Aorta (tissue), 5 donors: Measurements from ENCODE around the gene HSD17B12. TPM values are rescaled to one million over a fixed set of nuclear protein-coding genes. Genes with fewer than 3 reads are reported as not detected.

Source experiments
- ATAC-seq: fragments of 200-7000 bp; cut with Tn5 transposase; one replicate; pipeline ENCODE4 v1.9.1; 2022; ENCODE audit warnings: moderate library complexity; ENCODE audit not compliant: low FRiP score
- DNase-seq, 2 donors: peaks; one replicate each; pipeline ENCODE4 v3.0.0-alpha.2; 2020
- H3K27ac ChIP-seq, 2 donors: one replicate each; pipeline ENCODE4 v1.5.1; 2013; ENCODE audit warnings: low read length in 2 of 2, mild to moderate bottlenecking in 2 of 2, moderate library complexity in 2 of 2, control low read depth in 1 of 2, inconsistent platforms in 1 of 2, low read depth in 1 of 2
- H3K27me3 ChIP-seq, 2 donors: one replicate each; pipeline ENCODE4 v1.6.1; 2013; ENCODE audit warnings: control low read depth in 1 of 2, low read length in 1 of 2, mild to moderate bottlenecking in 1 of 2, moderate library complexity in 1 of 2; ENCODE audit not compliant: insufficient read depth in 2 of 2, control insufficient read depth in 1 of 2
- H3K36me3 ChIP-seq, 2 donors: one replicate each; pipeline ENCODE4 v1.6.1; 2013; ENCODE audit warnings: control low read depth in 1 of 2, low read length in 1 of 2, mild to moderate bottlenecking in 1 of 2; ENCODE audit not compliant: insufficient read depth in 2 of 2, control insufficient read depth in 1 of 2
- H3K4me1 ChIP-seq, 2 donors: one replicate each; pipeline ENCODE4 v1.6.1; 2013; ENCODE audit warnings: low read length in 2 of 2, control low read depth in 1 of 2, mild to moderate bottlenecking in 1 of 2, moderate library complexity in 1 of 2; ENCODE audit not compliant: insufficient read depth in 2 of 2, control insufficient read depth in 1 of 2
- H3K4me3 ChIP-seq, 2 donors: one replicate each; pipeline ENCODE4 v1.5.1; 2013; ENCODE audit warnings: low read length in 2 of 2, control low read depth in 1 of 2, mild to moderate bottlenecking in 1 of 2
- H3K9me3 ChIP-seq: one replicate; pipeline ENCODE4 v1.6.1; 2013; ENCODE audit warnings: mild to moderate bottlenecking, low read length; ENCODE audit not compliant: control insufficient read depth
- WGBS, 2 donors: extraction: QIAGEN DNeasy Blood & Tissue Kit; methylation state at CpG; one replicate each; pipeline ENCODE4 v1.1.7; 2013; 5-methylcytosine and 5-hydroxymethylcytosine counted together
- intact Hi-C, 2 donors: fragments of 100-400 bp; cut with DNase I; formaldehyde crosslinking; loops; one replicate each; pipeline versions ENCODE4 v1.14.2 to v1.15.0; 2022
- polyA plus RNA-seq, 2 donors: library from polyadenylated mRNA; stranded (reverse); fragments of 200-250 nt; gene quantifications; one replicate each; pipeline ENCODE4 v1.2.3, GENCODE V29; 2013
- total RNA-seq, 2 donors: library from RNA; stranded (reverse); fragmentation: NEBNext Ultra II Directional; extraction: Animal tissue kit (Norgen Biotek cat#: 25700); gene quantifications; one replicate each; pipeline ENCODE4 v1.2.1, GENCODE V29; 2021
- donor health status: healthy with polysubstance abuse.
- donor health status: Bipolar disorder and iron deficiency.
- donor health status: DM: no; HTN: no; CAD: no.
- donor health status: DM: no; HTN: no; CAD: no.
- donor health status: DM: yes; HTN: yes; CAD: no.

HSD17B12 gene
- total and polyA plus RNA-seq, 4 donors: 62.2 to 108 (median 87.3) TPM

- intact Hi-C loops: no loop called here
- H3K36me3 ChIP-seq: no peaks in the 10 kb centered on the region
- no peak overlapping the region for H3K27ac ChIP-seq
- no peaks in the 10 kb centered on the region for H3K4me1 ChIP-seq
- ATAC-seq (no peak), DNase-seq (no peak)
- H3K4me3 ChIP-seq: no peak overlapping the region
- WGBS, 2 donors: 84% methylated on average over 2 of the region's 2 CpGs
- no peaks in the 10 kb centered on the region for H3K27me3 ChIP-seq
- no peaks in the 10 kb centered on the region for H3K9me3 ChIP-seq
These were observed 180.6 kb downstream of the HSD17B12 start for GRCh38 chr11:43861141-43861540.

GRCh38 chr11:43866520-43866919 lies 186.0 kb downstream of the HSD17B12 start:
- no peak for ATAC-seq
- H3K36me3 ChIP-seq: no peaks in the 10 kb centered on the region
- no peak overlapping the region for H3K27ac ChIP-seq
- WGBS, 2 donors: 43 to 56% methylated on average over 2 of the region's 2 CpGs
- no peaks in the 10 kb centered on the region for H3K9me3 ChIP-seq
- H3K4me3 ChIP-seq: no peak overlapping the region
- intact Hi-C loops: no loop called here
- DNase-seq: no peak
- no peaks in the 10 kb centered on the region for H3K4me1 ChIP-seq
- no peaks in the 10 kb centered on the region for H3K27me3 ChIP-seq

DNA sequence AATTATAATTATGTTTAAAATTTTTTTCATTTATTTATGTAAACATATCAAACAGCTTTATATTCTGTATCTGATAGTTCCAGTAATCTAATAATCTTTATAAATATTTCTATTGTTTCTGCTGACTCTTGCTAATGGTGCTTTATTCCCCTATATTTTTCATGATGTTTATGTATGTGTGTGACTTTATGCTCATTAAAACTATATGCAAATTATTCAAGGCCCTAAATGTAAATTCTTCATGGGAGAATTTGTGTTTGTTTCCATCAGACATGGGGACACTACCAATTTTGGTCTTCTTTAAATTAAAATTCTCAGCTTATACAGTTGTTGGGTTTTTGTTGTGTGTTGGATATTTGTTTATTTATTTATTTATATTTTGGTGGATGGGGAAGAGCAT lies 186.4 kb downstream of the HSD17B12 start:
- ATAC-seq: no peak
- no peaks in the 10 kb centered on the region for H3K4me1 ChIP-seq
- intact Hi-C loops: no loop called here

GRCh38 chr11:43868852-43869567 lies 188.5 kb downstream of the HSD17B12 start:
- no peak for DNase-seq
- Histone ChIP-seq H3K4me1 (no peaks in the 10 kb centered on the region), H3K4me3 (no peak overlapping the region), H3K9me3 (no peaks in the 10 kb centered on the region), H3K36me3 (no peaks in the 10 kb centered on the region), H3K27ac (no peak overlapping the region), H3K27me3 (no peaks in the 10 kb centered on the region)
- 50 to 56% methylated on average over 5 of the region's 5 CpGs for WGBS, 2 donors
- no peak for ATAC-seq
- intact Hi-C loops: no loop called here

More for the DNA sequence above, 186.4 kb downstream of the HSD17B12 start:
- no peak overlapping the region for H3K4me3 ChIP-seq
- H3K36me3 ChIP-seq: no peaks in the 10 kb centered on the region
- no peaks in the 10 kb centered on the region for H3K27me3 ChIP-seq
- no peak overlapping the region for H3K27ac ChIP-seq
- DNase-seq: no peak
- no peaks in the 10 kb centered on the region for H3K9me3 ChIP-seq

DNA sequence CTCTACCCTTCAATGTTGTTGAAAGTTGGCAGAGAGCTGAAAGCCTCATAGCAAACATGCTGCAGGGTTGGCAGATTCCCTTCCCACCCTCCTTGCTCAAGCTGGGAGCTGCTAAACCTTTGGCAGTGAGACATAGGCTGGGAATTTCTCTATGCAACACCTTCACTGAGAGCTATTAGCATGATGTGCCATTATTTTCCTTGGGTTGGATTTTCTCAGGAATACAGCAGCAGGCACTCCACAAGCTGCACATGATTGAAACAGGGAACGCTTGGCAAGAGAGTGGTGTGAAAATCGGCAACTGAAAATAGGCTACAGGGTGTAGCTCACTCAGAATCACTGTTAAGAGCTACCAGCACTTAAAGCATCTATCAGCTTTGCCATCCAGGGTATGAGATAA lies 190.5 kb downstream of the HSD17B12 start:
- Histone ChIP-seq H3K4me1 (no peaks in the 10 kb centered on the region), H3K27me3 (no peaks in the 10 kb centered on the region), H3K4me3 (no peak overlapping the region), H3K36me3 (no peaks in the 10 kb centered on the region), H3K27ac (no peak overlapping the region), H3K9me3 (no peaks in the 10 kb centered on the region)
- DNase-seq (no peak), ATAC-seq (no peak)
- intact Hi-C loops: no loop called here
- 66 to 74% methylated on average over 2 of the region's 2 CpGs for WGBS, 2 donors

GRCh38 chr11:43872995-43873394 lies 192.5 kb downstream of the HSD17B12 start:
- DNase-seq (no peak), ATAC-seq (no peak)
- Histone ChIP-seq H3K9me3 (no peaks in the 10 kb centered on the region), H3K27ac (no peak overlapping the region), H3K27me3 (no peaks in the 10 kb centered on the region), H3K4me3 (no peak overlapping the region), H3K36me3 (no peaks in the 10 kb centered on the region), H3K4me1 (no peaks in the 10 kb centered on the region)
- intact Hi-C loops: no loop called here
- WGBS, 2 donors: 69% methylated on average over 7 of the region's 7 CpGs

DNA sequence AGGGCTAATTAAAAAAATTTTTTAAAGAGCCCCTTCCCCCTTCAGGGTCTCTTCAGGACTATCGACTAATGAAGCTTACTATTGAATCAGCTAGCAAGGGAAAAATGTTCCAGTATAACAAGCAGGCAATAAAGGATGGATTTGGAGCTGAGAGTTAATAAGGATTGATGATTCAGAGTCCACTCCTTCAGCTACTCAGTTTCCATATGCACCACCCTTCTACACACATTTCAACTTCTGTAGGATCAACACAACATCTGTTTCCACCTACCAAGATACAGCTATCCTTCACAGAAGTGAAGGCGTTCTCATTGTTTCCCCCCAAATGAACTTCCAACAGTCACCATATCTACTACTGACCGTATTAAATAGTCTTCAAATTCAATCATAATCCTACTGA lies 193.5 kb downstream of the HSD17B12 start:
- Histone ChIP-seq H3K27me3 (no peaks in the 10 kb centered on the region), H3K4me1 (no peaks in the 10 kb centered on the region), H3K4me3 (no peak overlapping the region), H3K9me3 (no peaks in the 10 kb centered on the region), H3K36me3 (no peaks in the 10 kb centered on the region), H3K27ac (no peak overlapping the region)
- ATAC-seq: no peak
- DNase-seq: no peak
- intact Hi-C loops: no loop called here
- WGBS, 2 donors: 73 to 75% methylated on average over 3 of the region's 3 CpGs

GRCh38 chr11:43874738-43875137 lies 194.2 kb downstream of the HSD17B12 start:
- Histone ChIP-seq H3K4me3 (no peak overlapping the region), H3K4me1 (no peaks in the 10 kb centered on the region), H3K36me3 (no peaks in the 10 kb centered on the region), H3K9me3 (no peaks in the 10 kb centered on the region), H3K27ac (no peak overlapping the region), H3K27me3 (no peaks in the 10 kb centered on the region)
- DNase-seq (no peak), ATAC-seq (no peak)
- WGBS, 2 donors: 5 to 23% methylated on average over 1 of the region's 1 CpG
- intact Hi-C loops: no loop called here

DNA sequence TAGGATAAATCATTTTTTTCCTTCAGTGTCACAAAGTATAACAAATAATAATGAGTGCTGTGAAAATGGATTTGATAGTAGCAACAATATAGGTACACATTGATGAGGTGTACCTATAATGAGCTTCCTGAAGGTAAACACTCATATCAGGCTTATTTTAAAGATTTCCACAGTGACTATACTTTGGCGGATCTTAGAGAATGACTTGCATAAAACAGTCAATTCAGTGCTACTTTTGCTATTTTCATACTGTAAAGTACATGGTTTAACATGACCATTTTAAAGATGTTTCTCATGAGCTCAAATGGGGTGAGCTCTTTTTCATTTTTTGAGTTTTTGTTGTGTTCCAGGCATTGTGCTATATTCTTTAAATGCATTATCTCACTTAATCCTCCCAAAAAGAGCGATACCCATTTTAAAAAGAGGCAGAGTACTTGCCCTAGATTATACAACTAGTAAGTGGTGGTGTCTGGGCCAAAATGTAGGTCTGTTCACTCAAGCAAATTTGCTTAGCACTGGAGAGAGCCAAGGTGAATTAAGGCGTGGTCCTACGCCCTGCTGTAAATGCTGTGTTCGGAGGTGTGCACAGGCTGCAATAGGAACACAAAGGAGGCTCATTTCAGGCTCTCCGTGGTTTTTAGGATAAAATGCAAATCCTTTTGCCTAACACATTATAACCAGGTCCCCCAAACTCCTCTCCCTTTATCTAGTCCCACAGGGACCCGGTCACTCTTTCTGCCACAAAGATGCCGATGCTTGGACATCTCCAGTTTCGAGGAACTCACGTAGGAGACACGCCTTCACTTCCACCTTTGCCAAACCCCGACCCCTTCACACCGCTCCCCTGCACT lies 199.5 kb downstream of the HSD17B12 start:
- Histone ChIP-seq H3K27me3 (no peaks in the 10 kb centered on the region), H3K4me1 (peaks cover 1 to 6% of the 10 kb centered on the region in 2 donors), H3K9me3 (no peaks in the 10 kb centered on the region), H3K36me3 (no peaks in the 10 kb centered on the region), H3K4me3 (peak overlapping the region in 1 of 2 donors; percentile 17), H3K27ac (no peak overlapping the region)
- ATAC-seq: no peak
- 48 to 50% methylated on average over 13 of the region's 13 CpGs for WGBS, 2 donors
- DNase-seq: no peak
- intact Hi-C loops: no loop called here
